ENCODE results near the gene LAMB3.
"Not testable (repeated sequence)": the region's sequence is repeated elsewhere in the genome, so short reads cannot be mapped to it uniquely, and the experiment has no call there.

LAMB3 gene

DNA sequence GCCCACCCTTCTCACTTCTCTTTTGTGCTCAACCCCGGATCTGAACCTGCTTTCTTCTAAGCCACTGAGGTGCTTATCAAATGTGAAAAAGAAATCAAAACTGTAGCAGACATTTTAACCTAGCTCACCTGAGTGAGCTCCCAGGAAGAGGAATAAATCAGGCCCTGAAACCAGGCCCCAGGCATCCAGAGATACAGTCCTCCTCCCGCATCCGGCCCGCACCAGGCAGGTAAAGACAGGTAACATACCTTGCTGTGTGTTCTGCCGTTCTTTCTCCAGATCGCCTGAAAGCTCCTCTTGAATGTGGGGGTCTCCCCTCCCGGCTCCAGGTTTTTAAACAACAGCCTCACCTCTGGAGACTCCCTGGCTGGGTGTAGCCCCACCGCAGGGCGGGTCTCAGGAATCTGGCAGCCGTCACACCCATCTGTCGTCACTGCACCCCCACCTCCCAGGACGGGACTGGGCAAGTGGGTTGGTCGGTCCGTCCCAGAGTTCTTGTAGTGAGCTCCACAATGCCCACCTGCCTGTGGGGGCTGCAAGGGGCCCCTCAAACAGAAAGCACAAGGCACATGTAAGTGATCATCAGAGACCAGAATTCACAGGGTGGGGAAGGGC lies at the start of gene LAMB3:
Gene LAMB3, minus strand, starts transcription at position 305 of the 615 bp plus-strand sequence. CDS start 1,481 bp downstream, outside the sequence.
- no peak for DNase-seq

DNA sequence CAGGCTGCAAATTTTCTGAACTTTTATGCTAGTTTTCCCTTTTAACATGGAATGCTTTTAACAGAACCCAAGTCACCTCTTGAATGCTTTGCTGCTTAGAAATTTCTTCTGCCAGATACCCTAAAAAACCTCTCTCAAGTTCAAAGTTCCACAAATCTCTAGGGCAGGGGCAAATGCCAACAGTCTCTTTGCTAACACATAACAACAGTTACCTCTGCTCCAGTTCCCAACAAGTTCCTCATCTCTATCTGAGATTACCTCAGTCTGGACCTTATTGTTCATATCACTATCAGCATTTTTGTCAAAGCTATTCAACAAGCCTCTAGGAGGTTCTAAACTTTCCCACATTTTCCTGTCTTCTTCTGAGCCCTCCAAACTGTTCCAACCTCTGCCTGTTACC lies 48.5 kb upstream of the LAMB3 start:
- not testable (repeated sequence) for DNase-seq

DNA sequence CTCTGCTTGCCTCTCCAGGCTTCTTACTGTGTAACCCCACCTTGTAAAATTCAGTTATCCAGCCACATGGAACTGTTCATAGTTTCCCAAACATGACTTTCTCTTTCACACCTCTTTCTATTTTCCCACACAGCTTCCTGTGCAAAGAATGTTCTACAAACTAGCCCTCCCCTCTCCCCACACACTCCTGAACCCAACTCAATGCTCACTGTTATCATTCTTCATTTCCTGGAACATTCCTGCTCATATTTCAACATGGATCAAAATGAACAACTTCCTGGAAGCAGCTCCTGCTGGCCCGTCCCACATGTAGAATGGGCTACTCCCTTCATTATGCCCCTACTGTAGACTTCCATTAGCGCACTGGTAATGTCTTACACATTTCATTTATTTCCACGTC lies 44.9 kb upstream of the LAMB3 start:
- no peak for DNase-seq

DNA sequence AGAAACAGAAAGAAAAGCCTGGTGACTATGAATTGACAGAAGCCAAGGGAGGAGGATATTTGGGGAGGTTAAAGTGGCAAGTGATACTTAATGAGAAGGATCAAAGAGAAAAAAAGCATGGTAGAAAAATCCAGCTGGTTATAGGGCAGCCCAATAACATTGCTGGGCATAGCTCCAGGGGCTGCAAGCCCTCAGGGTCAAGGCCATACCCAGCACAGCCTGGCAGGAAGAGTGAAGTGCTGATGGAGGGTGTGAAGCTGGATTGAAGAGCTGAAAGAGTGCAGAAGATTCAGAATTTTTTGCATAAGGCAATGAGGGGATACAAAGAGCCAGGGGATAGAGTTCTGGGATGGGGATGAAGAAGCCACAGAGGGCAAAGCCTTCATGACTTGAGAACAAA lies 44.4 kb upstream of the LAMB3 start:
- no peak for DNase-seq

DNA sequence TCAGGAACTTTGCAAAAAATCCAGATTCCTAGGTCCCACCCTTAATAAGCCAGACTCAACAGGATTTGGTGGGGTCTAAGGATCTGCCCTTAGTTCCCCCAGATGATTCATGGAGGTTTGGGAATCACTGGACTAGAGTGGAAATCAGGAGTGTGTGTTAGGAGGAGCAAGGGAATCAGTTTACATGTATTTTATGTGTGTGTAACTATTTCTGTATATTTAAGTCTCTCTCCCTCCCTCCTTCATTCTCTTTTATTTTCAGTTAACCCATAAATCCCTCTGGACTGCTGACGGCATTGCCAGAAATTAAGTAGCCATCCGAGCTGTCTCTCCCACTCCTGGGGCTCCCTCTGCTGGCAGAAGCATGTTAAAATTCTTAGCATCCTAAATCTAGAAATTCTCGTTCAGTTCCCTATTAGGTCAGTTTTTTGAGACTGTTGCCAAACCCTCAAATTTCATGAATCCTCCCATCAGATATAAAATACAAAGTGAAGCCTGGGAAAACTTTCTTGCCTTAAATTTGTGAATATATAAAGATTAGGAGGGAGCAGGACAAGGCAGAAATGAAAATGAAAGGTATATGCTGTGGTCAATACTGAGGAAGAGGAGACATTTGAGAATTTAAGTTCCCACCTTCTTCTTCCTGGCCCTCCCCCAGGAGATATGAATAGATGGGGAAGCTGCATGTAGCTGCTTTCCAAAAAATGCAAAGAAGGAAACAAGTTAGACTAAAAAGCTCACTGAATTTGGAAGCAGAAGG lies 40.7 kb upstream of the LAMB3 start:
- DNase-seq, result peak; percentile 80

DNA sequence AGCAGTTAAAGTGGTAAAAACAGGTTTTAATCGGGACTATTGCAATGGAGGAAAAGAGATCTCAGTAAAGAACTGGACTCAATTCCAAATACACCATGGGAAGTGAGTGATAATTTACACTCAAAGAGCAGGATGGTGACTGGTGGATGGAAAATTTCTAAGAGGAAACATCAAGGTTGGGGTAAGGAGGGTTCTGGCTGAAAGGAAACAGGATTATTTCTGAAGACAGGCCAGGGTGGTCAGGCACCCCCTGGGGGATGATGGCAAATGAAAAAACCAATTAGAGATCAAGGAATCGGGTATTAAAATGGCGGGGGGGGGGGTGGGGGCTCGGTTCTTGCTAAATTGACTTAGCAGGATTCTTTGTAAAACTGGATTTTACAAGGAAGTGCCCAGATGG lies 40.1 kb upstream of the LAMB3 start:
- no peak for DNase-seq

DNA sequence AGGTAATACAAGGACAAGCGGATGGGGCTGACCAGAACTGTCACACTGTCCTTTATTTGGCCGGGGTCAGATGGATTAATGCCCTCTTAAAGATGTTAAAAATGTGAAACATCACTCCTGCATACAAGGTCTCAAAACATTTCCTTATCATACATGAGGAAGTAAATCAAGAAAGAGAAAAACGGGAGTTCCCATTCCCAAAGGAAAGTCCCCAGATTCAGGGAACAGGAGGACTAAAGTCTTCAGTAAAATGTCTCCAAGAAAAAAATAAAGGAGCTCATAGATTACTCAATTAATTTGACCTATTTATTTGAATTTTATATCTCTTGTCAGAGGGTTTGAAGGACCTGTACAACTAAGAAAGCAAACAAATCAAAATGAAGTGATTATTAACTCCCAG lies 39.0 kb upstream of the LAMB3 start:
- DNase-seq, result no peak

DNA sequence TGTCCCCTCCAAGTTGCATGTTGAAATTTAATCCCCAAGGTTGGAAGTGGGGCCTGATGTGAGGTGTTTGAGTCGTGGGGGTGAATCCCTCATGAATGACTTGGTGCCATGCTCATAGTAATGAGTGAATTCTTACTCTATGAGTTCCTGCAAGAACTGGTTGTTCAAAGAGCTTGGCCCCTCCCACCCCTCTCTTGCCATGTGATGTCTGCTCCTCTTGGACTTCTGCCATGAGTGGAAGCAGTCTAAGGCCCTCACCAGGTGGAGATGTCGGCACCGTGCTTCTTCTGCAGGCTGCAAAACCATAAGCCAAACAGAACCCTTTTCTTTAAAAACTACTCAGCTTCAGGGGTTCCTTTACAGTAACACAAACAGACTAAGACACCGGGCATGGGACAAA lies 37.3 kb upstream of the LAMB3 start:
- no peak for DNase-seq

DNA sequence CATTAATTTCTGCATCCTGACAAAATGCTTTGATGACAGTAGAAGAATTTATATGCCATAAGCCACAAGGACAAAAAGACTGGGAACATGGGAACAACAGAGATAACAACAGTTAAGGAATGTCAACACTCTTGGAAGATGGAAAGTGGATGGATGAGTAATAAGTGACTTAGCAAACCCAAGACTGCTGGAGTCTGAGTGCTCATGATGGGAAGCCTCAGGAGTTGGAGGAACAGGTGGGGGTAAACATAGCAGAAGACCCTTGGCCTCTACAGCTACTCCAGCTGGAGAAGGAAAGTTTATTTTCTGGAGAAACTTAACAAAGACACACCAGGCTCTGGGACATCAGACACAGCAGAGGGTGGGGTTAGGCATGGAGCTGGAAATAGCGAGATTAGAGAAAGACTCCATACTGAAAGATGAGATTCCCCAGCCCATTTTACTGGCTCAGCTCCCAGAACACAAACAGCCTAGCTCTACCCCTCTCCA lies 36.6 kb upstream of the LAMB3 start:
- DNase-seq, result no peak

DNA sequence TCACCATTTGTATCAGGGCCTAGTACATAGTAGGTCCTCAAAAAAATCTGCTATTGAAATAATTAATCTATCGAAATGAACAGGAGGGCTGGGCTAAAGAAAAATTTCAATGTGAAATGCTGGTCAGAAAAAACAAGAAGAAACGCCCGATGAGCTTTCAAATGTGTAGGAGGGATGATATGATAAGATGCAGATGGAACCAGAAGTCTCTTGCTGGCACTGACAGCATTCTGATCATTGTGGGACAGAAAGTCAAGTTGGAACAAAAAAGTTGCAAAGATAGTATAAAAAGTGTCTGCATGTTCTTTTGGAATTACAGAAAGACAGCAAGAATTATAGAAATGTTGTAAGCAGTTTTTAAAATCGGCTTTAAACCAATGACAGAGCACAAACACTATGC lies 34.1 kb upstream of the LAMB3 start:
- DNase-seq, result no peak

DNA sequence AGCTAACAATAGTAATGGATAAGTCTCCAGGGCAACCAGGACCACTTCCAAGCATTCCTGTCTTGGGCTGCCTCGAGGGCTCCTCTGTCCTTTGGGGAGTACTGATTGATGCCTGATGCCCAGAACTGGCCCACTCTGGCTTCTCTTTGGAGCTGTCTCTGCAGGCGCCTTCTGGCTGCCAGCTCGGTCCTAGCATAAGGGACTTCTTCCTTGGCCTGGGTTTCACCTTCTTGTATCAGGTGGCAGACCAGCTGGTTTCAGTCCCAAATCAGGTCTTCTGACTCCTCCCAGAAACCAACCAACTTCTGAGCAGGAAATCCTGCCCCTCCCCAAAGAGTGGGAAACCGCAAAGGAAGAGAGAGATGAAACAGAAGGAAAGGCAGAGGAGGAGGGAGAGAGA lies 33.6 kb upstream of the LAMB3 start:
- no peak for DNase-seq

DNA sequence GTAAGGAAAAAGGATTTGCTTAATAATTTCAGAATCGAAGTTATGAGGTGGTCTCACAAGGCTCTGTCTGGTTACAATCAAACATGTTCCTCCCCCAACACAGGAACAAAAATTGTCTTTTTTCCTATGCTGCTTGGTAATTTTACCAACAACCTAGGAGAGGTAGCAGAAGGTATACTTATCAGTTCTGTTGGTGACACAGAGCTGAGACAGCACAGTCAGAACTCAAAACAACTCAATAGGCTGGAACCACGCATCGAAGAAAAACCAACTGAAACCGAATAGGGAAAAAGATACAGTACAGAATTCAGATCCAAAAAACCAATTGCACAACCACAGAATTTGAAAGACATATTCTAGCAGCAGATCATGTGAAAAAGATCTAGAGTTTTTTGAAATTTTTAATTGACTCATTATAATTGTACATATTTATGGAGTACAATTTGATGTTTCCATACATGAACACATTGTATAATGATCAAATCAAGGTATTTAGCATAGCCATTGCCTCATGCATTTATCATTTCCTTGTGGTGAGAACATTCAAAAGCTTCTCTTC lies 26.8 kb upstream of the LAMB3 start:
- DNase-seq, result no peak

DNA sequence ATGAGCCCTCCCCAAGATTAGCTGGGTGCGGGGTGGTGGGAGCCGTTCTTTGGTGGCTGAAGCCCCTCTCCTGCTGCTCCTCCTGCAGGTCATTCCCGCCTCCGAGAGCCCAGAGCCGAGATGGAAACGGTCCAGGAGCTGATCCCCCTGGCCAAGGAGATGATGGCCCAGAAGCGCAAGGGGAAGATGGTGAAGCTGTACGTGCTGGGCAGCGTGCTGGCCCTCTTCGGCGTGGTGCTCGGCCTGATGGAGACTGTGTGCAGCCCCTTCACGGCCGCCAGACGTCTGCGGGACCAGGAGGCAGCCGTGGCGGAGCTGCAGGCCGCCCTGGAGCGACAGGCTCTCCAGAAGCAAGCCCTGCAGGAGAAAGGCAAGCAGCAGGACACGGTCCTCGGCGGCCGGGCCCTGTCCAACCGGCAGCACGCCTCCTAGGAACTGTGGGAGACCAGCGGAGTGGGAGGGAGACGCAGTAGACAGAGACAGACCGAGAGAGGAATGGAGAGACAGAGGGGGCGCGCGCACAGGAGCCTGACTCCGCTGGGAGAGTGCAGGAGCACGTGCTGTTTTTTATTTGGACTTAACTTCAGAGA lies 23.4 kb upstream of the LAMB3 start:
- no peak for DNase-seq

DNA sequence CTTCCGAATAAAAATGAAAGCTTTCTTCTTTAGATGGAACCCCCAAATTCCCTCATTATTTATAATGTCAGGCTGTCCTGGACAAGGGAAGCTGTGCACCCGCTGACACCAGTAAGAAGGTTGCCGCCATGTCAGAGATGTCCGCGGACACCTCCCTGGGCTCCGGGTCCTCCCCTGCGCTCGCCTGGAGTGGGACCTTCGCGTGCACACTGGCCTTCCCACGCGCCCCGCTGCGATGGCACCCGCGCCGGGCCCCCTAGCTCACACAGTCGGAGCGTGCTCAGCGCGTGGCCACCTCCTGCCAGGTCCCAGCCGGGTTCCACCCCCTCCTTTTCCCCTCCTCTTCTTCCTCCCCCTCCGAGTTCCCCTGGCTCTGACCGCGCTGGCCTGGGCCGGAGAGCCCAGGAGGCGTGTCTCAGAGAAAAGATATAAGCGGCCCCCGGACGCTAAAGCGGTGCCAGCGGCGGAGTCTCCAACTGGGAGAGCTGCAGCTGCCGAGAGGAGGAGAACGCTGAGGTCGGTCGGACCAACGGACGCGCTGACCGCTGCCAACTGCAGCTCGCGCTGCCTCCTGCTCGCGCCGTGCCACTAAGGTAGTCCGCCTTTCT lies 22.8 kb upstream of the LAMB3 start, which contains the start of gene G0S2:
Gene G0S2, plus strand, starts transcription at position 456 of the 608 bp plus-strand sequence. CDS start 273 bp downstream, outside the sequence.
- DNase-seq, result peak; percentile 21

DNA sequence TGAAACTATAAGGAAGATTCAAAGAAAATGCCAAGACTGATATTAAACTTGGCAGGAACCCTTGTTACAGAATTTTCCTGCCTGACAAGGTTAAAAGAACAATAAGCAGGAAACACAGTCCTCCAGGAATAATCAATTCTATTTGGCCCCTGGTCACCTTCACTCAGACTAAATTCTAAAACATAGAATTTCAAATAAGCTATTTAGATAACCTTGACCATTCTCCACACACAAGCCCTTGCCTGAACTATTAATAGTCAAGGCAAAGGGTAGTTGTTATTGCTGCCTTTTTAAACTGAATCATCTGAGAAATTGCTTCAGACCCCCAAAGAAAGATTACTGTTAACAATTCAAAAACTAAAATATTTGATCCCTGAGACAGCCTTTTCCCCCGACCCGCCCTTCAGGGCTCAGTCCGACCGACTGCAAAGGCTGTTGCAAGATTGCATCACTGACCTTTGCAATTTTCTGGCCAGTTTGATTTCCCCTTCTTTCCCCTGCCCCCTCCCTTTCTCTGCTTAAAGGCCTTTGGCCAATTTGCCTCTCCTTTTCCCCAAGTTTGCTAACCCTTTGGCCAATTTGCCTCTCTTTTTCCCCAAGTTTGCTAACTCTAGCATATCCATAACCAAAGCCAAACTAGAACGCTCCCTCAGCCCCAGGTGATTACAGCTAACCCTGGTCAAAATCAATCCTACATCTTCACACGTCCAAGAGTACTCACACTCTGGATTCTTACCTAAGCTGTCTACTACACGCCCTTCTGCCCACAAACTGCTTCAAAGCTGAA lies 21.6 kb upstream of the LAMB3 start:
- no peak for DNase-seq

DNA sequence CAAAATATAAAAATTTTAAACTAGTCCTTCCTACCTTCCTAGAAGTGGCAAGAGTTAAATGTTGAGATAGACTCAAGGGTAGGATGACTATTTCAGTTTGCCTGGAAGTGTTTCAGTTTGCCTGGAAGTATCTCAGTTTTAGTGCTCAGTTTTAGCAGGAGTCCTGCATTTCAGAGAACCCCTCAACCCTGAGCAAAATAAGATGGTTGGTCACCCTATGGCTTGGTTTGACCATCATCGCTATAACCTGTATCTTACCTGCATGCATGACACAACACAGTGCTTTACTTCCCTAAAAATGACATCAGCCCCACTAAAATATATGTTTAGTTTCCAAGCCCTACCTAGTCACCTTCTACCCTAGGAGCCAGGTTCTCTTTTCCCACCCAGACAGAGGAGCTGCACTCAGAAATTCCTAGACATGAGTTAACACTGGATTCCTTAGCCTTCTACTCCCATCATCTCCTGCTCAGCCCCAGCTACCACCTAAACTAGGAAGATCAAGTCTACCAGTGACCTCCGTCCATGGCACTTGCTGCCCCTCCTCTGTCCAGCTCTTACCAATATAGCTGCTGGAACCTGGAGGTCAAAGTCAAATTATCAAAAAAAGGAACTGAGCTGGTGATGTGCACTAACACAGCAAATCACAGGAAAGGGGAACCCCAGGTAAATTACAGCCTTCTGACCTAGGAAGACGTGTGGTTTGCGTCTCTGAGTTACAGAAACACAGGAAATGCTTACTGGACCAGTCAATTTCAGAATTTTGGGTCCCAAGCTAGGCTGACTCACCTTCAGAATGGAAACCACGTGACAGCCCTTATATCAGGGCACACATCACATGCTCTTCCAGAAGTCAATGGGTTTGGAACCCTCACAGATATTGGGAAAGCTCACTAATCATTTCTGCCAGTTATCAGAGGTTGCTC lies 20.7 kb upstream of the LAMB3 start:
- DNase-seq, result no peak

DNA sequence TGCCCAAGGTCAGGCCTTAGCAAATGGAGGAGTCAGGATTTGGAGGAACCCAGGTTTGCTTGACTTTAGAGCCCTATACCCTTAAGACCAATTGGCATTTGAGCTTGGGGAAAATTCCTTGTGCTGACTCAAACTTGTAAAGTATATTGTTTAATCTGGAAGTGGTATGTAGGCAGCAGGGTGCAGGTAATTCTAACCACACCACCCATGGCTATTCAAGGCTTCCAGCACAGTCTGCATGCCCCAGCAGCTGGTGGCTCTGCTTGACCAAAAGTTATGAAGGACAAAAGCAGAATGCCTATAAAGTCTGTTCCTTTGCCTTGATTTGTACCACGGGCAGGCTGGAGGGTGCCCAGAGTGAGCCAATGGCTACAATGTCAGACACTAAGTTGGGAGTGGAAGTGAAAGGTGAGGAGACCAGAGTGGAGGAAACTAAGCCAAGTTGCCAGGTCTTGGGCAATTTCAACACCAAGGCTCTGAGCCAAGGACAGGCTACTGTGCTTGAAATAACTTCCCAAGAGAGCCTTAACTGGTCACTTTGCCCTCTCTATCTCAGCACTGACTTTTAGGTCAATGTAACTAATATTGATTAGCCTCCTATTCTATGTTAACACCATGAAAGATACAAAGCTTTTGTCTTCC lies 18.3 kb upstream of the LAMB3 start:
- no peak for DNase-seq

DNA sequence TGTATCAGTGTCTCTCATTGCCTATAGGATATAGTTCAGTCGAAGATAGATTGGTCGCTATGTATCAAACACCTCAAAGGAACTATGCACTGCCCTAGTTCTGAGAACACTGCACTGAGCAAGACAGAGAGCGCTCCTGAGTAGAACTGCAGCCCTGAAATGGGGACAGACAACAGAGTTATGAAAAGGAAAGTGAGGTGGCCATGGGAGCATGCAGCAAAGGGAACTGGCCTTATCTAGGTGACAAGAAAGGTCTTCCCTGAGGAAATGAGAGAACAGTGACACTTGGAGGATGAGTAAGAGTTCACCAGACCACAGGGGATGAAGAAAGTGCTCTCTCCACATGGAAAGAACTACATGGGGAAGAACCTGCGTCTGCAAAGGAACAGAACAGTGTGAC lies 15.5 kb upstream of the LAMB3 start:
- no peak for DNase-seq

DNA sequence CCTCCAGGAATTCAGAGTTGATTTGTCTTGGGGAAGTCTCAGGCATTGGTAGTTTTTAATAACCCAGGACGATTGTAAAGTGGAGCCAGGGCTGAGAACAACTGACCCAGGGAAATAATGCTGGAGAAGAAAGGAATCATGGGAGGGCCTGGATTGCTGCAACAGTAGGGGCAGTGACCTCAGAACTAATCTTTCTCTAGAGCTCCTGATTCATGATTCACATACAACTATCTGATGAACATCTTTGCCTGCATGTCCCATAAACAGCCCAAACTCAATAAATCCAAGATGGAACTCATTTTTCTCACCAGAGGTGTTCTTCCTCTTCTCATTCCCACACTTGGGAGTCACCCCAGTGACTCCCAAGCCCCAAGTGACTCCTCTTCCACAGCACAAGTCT lies 14.9 kb upstream of the LAMB3 start:
- no peak for DNase-seq

DNA sequence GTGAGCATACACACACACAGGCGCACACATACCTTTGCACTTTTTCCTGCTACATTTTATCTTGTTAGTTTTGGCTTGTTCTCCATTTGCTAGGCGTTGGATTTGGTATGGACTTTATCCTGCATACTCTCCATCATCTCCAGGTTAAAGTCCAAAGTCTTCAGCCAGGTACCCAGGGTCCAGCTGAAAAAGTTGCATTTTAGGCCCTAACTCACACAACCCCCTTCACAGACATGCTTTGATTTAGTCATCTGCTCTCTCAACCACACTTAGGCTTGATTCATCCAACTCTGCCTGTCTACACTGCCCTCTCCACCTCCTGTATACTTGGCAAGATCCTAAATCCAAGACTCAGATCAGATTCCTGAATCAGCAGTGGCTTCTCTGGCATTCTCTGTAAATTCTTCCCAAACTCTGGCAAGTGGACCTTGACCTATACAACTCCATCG lies 10.7 kb upstream of the LAMB3 start:
- DNase-seq, result no peak

DNA sequence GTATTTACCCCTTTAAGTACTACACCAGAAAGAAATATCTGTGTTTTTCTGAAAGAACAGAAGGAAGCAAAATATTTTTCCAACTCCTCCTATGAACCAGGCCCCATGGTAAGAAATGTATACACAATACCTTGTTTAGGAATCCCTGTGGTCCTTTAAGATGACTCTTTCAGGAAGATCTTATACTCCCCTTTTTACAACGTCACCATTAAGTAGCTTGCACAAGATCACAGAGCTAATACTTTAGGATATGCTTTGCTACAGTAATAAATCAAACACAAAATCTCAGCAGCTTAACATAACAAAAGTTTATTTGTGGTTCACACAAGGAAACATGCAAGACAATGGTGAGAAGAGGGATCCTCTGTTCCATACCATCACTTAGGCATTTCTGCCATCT lies 8.8 kb upstream of the LAMB3 start:
- no peak for DNase-seq

Measured in NCI-H1105 (cell line).